Measurements from ENCODE around the gene ERF.
A peak's percentile ranks its signal among the peaks of the same experiment; 100 is the strongest.

Gene ERF

GRCh38 chr19:42254850-42255765 lies at the start of gene ERF:
Gene ERF, minus strand, starts transcription at chr19:42255128. Its CDS starts 129 bp downstream, at chr19:42254999.
- peak; percentile 63 for DNase-seq (ENCODE audit: low read depth)
- peak within 1 kb of the TSS; percentile 99 for H3K4me3 ChIP-seq (ENCODE audit: low read depth, low read length)

- no peak for DNase-seq (ENCODE audit: low read depth)
- no peak overlapping the region for H3K4me3 ChIP-seq (ENCODE audit: low read depth, low read length)
These were observed 48.9 kb upstream of the ERF start for GRCh38 chr19:42303876-42304275.

GRCh38 chr19:42303101-42303464 lies 48.2 kb upstream of the ERF start:
- peak overlapping the region; percentile 80 for H3K4me3 ChIP-seq (ENCODE audit: low read depth, low read length)

GRCh38 chr19:42301646-42302203 lies 46.8 kb upstream of the ERF start, which contains the start of gene PRR19:
Gene PRR19, plus strand, starts transcription at chr19:42302132. Its CDS starts 7,453 bp downstream, at chr19:42309585.
- peak within 1 kb of the TSS; percentile 80 for H3K4me3 ChIP-seq (ENCODE audit: low read depth, low read length)
- DNase-seq (ENCODE audit: low read depth), result no peak

More at GRCh38 chr19:42303101-42303464, 48.2 kb upstream of the ERF start:
- DNase-seq (ENCODE audit: low read depth), result no peak

GRCh38 chr19:42297039-42297438 lies 42.1 kb upstream of the ERF start:
- H3K4me3 ChIP-seq (ENCODE audit: low read depth, low read length), result no peak overlapping the region
- DNase-seq (ENCODE audit: low read depth), result no peak

GRCh38 chr19:42295831-42296525 lies 41.0 kb upstream of the ERF start:
- no peak overlapping the region for H3K4me3 ChIP-seq (ENCODE audit: low read depth, low read length)
- no peak for DNase-seq (ENCODE audit: low read depth)

- H3K4me3 ChIP-seq (ENCODE audit: low read depth, low read length), result no peak overlapping the region
- DNase-seq (ENCODE audit: low read depth), result no peak
These were observed 40.4 kb upstream of the ERF start for GRCh38 chr19:42295342-42295741.

DNA sequence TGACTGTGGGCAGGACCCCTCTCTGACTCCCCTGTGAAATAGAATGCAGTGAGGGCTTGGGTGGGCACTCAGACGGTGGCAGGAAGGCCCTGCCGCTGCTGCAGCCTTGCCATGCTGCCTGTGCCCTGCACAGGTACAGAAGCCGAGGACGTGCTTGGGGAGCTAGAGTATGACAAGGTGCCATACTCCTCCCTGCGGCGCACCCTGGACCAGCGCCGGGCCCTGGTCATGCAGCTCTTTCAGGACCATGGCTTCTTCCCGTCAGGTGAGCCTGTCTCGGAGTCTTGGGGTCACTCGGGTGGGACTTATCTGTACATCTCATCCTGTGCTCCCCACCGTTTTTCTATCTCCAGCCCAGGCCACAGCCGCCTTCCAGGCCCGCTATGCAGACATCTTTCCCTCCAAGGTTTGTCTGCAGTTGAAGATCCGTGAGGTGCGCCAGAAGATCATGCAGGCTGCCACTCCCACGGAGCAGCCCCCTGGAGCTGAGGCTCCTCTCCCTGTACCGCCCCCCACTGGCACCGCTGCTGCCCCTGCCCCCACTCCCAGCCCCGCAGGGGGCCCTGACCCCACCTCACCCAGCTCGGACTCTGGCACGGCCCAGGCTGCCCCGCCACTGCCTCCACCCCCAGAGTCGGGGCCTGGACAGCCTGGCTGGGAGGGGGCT lies 39.7 kb upstream of the ERF start:
- H3K4me3 ChIP-seq (ENCODE audit: low read depth, low read length), result no peak overlapping the region
- DNase-seq (ENCODE audit: low read depth), result no peak

DNA sequence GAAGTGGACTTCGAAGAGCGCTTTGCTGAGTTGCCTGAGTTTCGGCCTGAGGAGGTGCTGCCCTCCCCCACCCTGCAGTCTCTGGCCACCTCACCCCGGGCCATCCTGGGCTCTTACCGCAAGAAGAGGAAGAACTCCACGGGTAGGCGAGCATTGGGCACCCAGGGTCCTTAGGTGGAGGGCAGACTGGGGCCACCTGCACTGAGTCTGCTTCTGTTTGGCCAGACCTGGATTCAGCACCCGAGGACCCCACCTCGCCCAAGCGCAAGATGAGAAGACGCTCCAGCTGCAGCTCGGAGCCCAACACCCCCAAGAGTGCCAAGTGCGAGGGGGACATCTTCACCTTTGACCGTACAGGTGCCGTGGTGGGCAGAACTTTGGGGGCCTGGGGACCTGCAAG lies 39.0 kb upstream of the ERF start:
- no peak for DNase-seq (ENCODE audit: low read depth)
- no peak overlapping the region for H3K4me3 ChIP-seq (ENCODE audit: low read depth, low read length)

DNA sequence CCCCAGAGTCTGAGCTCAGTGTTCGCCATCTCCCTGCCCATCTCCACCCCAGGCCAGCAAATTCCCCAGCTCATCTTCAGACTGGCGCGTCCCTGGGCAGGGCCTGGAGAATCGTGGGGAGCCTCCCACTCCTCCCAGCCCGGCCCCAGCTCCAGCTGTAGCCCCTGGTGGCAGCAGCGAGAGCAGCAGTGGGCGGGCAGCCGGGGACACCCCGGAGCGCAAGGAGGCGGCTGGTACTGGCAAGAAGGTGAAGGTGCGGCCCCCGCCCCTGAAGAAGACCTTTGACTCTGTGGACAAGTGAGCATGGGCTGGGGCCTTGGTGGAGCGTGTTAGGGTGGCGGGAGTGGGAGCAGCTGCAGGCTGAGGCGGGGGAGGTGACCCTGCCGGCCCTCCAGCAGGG lies 38.6 kb upstream of the ERF start:
- no peak overlapping the region for H3K4me3 ChIP-seq (ENCODE audit: low read depth, low read length)
- DNase-seq (ENCODE audit: low read depth), result no peak

DNA sequence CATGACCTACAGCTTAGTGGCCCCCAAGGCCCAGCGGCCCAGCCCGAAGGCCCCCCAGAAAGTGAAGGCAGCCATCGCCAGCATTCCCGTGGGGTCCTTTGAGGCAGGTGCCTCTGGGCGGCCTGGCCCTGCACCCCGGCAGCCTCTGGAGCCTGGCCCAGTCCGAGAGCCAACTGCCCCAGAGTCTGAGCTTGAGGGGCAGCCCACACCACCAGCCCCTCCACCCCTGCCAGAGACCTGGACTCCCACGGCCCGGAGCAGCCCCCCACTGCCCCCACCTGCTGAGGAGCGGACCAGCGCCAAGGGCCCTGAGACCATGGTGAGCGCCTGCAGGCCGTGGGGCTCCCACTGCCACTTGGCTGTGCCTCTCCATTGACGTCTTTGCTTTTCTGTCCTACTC lies 38.0 kb upstream of the ERF start:
- no peak for DNase-seq (ENCODE audit: low read depth)
- no peak overlapping the region for H3K4me3 ChIP-seq (ENCODE audit: low read depth, low read length)

GRCh38 chr19:42292042-42292960 lies 37.4 kb upstream of the ERF start:
- H3K4me3 ChIP-seq (ENCODE audit: low read depth, low read length), result no peak overlapping the region
- DNase-seq (ENCODE audit: low read depth), result no peak

DNA sequence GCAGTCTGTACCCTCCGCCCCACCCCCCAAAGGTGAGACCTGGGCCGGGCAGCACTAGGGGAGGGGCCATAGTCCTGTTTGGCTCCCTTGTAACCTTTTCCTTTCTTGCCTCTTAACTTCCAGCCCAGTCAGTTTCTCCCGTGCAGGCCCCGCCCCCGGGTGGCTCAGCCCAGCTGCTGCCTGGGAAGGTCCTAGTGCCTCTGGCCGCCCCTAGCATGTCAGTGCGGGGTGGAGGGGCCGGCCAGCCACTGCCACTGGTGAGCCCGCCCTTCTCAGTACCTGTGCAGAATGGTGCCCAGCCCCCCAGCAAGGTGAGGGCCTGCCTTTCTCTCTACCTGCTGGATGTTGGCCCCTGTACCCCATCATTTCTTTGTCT lies 36.5 kb upstream of the ERF start:
- no peak for DNase-seq (ENCODE audit: low read depth)
- H3K4me3 ChIP-seq (ENCODE audit: low read depth, low read length), result no peak overlapping the region

- no peak for DNase-seq (ENCODE audit: low read depth)
These were observed 35.9 kb upstream of the ERF start for GRCh38 chr19:42290523-42291434.

GRCh38 chr19:42290136-42290522 lies 35.2 kb upstream of the ERF start:
- no peak for DNase-seq (ENCODE audit: low read depth)
- no peak overlapping the region for H3K4me3 ChIP-seq (ENCODE audit: low read depth, low read length)

More at GRCh38 chr19:42290523-42291434, 35.9 kb upstream of the ERF start:
- no peak overlapping the region for H3K4me3 ChIP-seq (ENCODE audit: low read depth, low read length)

GRCh38 chr19:42289556-42290041 lies 34.7 kb upstream of the ERF start:
- H3K4me3 ChIP-seq (ENCODE audit: low read depth, low read length), result no peak overlapping the region
- no peak for DNase-seq (ENCODE audit: low read depth)

DNA sequence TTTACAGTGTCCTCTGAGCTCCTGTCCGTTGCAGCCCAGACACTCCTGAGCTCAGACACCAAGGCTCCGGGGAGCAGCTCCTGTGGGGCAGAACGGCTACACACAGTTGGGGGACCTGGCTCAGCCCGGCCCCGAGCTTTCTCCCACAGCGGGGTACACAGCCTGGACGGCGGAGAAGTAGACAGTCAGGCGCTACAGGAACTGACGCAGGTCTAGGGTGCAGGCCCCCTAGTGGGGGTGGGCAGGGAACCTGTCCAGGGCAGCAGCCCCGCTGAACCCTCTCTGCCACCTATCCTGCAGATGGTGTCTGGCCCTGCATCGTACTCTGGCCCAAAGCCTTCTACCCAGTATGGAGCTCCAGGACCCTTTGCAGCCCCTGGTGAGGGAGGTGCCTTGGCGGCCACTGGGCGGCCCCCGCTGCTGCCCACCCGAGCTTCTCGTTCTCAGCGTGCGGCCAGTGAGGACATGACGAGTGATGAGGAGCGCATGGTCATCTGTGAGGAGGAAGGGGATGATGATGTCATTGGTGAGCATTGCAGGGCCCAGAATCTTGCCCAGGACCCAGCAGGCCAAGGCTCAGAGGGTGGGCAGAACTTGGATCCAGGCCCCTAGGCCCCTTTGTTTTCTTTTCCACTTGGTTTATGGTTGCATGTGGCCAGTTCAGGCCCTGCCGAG lies 34.1 kb upstream of the ERF start:
- no peak overlapping the region for H3K4me3 ChIP-seq (ENCODE audit: low read depth, low read length)
- no peak for DNase-seq (ENCODE audit: low read depth)

Data from skeletal muscle cell (primary cell).